IPS-18c (cell line): ENCODE results near the gene FILIP1L.
"Not testable (repeated sequence)": the region's sequence is repeated elsewhere in the genome, so short reads cannot be mapped to it uniquely, and the experiment has no call there.

Experiments used
- H3K4me3 ChIP-seq: 2 replicates; pipeline ENCODE4 v1.7.0; 2013; ENCODE audit warnings: low read depth, mild to moderate bottlenecking, low read length, moderate library complexity; ENCODE audit not compliant: insufficient read depth
- H3K9me3 ChIP-seq: one replicate; pipeline ENCODE4 v1.6.1; 2013; ENCODE audit warnings: mild to moderate bottlenecking, low read length, moderate library complexity; ENCODE audit not compliant: control insufficient read depth, insufficient read depth

Gene FILIP1L

DNA sequence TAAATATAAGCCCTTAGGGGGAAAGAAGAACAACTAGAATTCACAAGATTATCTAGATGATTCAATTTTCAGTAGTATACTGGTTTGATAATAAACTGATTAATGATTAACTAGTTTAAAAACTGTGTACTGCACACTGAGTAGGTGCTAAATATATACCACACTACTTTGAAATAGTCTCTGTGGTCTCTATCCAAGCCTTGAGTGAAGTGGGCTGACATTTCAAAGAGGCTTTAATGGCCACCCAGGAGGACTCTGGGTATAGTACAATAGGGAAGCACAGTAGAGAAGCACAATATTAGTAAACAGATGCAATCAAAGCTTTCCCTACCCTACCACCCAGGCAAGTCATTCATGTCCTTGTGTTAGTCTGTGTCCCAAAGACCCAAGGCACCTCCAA lies 46.7 kb downstream of the FILIP1L start:
- Histone ChIP-seq H3K4me3 (no peak overlapping the region), H3K9me3 (no peaks in the 10 kb centered on the region)

DNA sequence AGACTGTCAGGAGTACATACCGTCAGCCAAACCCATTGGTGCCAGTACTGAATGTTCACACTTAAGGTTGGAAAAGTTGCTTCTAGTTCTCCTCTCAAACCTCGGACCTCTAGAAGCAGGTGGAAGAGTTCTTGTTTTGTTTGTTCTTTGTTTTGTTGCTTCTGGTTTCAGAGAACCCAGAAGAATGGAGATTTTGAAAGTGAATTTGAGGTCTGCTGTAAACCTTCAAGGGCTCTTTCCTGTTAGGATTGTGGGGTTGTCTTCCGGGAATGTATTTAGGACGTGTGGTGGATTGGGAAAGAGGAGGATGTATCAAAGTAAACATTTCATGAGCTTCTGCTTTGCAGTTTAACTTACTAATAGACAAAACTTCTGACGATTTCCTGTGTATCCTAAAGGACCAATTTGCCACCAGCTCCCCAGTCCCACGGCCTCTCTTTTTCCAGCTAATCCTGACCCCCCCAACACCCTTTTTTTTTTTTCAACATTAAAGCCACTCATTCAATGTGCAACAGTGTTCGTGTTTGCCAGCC lies 50.3 kb downstream of the FILIP1L start:
- Histone ChIP-seq H3K9me3 (no peaks in the 10 kb centered on the region), H3K4me3 (no peak overlapping the region)

DNA sequence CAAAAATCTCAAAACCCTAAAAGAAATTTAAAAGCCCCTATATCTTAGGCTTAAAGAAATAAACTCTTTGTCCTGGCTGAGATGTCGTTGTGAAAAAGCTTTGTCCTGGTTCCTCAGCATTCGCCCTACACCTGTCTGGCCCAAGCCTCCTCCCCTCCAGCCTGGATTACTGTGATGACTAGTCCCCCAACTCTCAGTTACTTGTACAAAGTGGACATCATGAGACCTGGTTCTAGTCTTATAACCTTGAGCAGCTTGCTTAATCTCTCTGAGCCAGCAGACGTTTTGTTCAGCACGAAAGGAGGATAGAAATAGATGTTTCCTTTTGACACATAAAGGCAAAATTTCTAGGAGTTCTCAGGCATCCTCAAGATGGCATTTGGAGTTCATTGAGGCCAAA lies 51.6 kb downstream of the FILIP1L start:
- Histone ChIP-seq H3K4me3 (no peak overlapping the region), H3K9me3 (no peaks in the 10 kb centered on the region)

DNA sequence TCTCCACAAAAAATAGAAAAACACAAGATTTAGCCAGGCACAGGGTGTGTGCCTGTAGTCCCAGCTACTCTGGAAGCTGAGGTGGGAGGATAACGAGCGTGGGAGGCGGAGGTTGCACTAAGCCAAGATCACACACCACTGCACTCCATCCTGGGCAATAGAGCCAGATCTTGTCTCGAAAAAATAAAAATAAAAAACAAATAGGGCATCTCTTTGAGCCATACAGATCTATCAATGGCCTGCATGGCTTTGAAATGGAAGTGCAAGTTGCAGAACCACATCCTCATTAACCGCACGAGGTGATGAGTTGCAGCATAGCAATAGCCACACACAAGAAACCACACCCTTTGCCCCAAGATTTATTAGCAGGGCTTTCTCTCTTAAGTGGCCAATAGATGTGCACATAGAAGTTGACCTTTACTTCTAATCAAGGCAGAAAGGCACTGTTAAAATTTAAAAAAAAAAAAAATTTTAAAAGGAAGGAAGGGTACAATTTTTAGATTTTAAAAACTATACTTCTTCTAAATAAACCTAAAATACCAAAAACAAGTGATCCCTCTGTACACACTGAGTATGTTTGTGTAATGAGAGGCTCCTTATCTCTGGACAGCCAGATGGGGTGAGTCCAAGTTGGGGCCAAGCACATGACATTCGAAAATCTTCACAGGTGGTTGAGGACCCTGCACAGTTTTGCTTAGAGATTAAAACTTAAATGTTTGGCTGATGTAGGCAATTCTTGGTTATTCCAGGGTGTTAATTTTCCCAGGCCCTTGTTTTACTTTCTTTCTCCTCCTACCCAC lies 53.4 kb downstream of the FILIP1L start:
- Histone ChIP-seq H3K9me3 (no peaks in the 10 kb centered on the region), H3K4me3 (no peak overlapping the region)

DNA sequence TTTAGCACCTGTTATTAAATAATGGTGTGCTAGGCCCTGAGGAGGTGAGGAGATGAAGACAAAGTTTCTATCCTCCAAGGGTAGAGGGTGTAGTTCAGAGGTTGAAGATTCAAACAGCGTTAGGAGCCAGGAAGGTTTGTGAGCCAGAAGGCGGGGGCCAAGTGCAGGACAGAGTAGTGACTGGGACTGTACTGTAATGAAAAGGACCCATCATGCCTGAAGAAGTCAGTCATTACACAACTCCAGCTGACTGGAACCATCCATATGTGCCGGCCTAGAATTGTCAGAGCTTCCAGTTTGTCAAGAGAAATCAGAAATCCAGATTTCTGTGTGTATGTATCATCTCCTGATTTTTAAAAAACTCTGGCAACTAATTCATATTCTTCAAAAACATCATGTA lies 54.8 kb downstream of the FILIP1L start:
- no peaks in the 10 kb centered on the region for H3K9me3 ChIP-seq
- no peak overlapping the region for H3K4me3 ChIP-seq

DNA sequence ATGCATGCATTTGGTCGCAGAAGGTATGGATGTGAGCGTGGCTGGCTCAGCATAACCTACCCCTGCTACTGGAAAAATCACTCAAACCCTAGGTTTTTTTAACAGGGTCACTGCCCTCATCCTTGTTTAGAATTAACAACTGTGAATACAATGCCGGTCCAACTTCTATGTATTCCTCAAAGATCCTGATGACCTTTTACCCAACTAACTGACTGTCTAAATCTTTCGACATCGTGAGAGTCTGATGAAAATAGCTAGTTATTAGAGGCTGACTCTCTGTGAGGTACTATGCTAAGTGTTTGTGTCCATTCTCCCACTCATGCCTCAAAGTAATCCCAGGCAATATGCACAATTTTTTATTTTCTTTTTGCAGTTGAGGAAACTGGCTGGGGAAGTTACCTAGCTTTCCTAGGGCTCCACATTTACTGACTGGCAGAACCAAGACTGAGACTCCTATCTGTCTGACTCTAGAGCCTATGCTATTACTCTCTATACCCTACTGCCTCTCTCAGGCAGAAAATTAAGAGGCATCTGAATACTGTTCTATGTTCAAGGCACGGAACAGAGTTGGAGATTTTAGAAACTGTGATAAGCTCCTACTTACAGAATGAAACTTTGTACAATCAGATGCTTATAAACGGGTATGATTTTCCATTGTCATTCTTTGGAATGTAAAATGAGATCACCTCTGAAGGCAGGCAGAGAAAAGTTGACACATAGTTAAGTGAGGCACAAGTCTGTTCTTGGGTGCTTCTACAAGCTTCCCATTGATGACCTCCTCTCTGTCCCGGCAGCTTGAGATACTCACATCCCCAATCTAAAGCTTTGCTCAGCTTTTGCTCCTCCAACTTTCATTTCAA lies 56.4 kb downstream of the FILIP1L start:
- no peak overlapping the region for H3K4me3 ChIP-seq
- no peaks in the 10 kb centered on the region for H3K9me3 ChIP-seq

DNA sequence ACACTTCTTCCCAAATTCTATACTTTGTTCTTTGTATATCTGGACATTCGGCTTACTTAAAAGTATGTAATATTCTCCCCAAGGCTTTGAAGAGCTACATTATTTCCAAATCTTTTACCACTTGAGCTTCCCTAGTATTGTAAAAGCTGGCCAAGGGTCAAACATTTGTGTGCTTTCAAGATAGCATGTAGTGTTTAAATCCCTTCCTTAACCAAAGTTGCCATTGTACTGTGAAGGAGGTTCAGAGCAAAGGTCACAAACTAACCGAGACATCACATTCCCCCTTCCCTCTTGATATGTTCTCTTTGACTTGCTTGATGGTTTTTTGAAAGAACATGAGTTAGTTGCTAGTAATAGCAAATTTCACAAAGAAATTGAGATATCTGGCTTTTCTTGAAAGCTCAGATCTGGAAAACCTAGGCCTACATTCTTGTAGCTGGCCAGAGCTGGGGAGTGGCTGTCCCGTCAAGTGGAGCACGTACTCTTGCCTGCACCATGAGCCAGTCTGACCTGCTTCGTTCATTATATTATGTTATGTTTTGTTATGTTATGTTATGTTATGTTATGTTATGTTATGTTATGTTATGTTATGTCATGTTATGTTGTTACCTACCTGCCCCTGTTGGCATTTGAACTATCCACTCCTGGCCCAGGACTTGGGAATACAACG lies 60.2 kb downstream of the FILIP1L start:
- H3K9me3 ChIP-seq, result no peaks in the 10 kb centered on the region
- no peak overlapping the region for H3K4me3 ChIP-seq

DNA sequence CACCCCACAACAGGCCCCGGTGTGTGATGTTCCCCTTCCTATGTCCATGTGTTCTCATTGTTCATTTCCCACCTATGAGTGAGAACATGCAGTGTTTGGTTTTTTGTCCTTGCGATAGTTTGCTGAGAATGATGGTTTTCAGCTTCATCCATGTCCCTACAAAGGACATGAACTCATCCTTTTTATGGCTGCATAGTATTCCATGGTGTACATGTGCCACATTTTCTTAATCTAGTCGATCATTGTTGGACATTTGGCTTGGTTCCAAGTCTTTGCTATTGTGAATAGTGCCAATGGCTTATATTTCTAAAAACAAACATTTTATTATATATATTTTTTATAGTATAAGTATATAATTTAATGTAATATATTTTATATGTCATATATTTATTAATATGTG lies 62.8 kb downstream of the FILIP1L start:
- not testable (repeated sequence) for H3K9me3 ChIP-seq, H3K4me3 ChIP-seq

DNA sequence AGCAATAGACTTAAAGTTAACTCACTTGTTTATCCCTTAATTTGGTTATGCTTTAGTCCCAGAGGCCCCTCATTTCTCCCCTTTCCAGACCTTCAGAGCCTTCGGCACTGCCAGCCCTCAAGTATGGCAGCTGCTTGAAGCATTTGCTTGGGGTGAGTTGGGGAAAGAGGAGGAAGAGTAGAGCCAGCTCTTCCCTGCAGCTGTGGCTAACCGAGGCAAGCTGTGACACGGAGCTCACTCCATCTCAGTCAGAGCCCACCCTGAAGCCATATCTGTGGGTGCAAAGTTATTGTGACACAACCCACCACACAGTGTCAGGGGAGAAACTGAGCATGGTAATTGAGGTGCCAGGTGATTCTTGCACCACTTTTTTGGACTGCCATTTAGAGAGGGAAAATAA lies 66.1 kb downstream of the FILIP1L start:
- H3K9me3 ChIP-seq, result no peaks in the 10 kb centered on the region
- no peak overlapping the region for H3K4me3 ChIP-seq

DNA sequence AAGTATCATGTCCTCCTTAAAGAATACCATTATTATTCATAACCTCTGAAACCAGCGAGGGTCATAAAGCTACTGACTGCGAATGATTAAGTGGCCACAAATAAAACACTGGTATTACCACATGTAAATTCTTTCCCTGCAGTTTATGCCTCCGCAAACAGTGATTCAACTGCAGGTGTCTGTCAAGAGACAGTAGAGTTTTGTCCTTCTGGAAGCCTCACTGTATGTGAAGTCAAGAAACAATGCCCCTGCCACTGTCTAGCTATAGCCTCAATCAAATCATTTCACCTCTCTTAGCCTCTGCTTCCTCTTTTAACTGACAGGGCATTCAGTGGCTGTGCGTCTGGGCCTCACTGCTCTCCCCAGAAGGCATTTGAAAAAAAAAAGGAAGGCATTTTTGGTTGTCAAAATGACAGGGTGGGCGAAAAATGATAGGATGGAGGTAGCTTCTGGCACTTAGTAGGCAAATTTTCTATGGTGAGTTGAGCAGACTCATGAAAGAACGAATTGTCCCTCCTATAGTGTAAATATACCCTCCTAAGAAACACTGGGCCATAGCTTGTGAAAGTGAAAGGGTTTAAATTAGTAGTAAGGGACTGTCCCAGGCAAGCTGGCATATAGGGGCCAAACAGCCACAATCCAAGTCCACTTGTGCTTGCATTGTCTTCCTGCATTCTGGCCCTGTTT lies 66.7 kb downstream of the FILIP1L start:
- H3K4me3 ChIP-seq, result no peak overlapping the region
- H3K9me3 ChIP-seq, result no peaks in the 10 kb centered on the region

DNA sequence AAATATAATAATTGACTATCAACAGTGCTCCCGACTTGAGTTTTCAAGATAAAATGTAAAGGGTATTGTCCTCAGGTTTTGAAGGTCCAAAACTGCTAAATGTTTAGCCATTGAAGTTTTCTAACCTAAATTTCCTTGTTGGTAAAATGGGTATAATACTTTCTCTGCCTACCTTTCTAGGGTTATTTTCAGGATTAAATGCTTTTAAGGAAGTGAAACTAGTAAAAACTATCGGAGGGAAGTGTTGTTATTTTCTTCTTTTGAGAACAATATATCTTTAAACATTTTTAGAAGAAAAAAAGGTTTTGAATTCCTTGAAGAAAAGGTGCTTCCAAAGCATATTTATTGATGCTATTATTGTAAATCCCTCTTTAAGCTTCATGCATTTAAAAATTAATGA lies 67.3 kb downstream of the FILIP1L start:
- Histone ChIP-seq H3K9me3 (no peaks in the 10 kb centered on the region), H3K4me3 (no peak overlapping the region)

DNA sequence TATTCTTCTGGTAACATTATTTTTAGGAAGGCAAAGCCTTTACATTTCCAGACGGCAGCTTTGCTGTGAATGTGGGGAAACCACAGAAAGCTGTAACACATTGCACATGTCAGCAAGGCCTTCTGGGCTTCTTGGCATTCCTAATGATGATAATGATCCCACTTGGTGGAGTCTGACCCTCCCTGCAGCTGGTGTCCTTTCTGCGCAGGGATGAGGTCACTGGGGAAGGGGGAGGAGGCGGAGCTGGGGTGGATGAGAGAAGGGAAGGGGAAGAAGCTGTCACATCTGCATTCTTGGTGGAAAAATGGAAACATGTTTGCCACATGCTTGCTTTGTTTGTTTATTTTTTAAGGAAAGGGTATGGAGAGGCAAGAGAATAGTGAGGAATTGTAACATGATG lies 68.6 kb downstream of the FILIP1L start:
- no peaks in the 10 kb centered on the region for H3K9me3 ChIP-seq
- no peak overlapping the region for H3K4me3 ChIP-seq

DNA sequence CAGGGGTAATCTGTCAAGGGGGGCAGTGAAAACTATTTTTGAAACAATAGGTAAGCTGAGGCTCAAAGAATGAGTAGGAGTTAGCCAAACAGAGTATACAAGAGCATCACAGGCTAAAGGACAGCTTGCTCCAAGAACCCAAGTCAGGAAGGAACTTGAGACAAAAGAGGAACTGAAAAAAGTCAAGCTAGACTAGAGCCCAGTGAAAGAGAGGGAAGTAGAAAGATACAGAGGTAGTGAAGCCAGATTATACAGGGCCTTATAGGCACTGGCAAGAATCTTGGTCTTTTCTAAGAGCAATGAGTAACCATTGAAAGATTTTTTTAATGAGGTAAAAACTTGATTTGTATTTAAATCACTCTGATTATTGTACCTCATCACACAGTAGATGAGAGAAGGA lies 69.9 kb downstream of the FILIP1L start:
- Histone ChIP-seq H3K9me3 (no peaks in the 10 kb centered on the region), H3K4me3 (no peak overlapping the region)

DNA sequence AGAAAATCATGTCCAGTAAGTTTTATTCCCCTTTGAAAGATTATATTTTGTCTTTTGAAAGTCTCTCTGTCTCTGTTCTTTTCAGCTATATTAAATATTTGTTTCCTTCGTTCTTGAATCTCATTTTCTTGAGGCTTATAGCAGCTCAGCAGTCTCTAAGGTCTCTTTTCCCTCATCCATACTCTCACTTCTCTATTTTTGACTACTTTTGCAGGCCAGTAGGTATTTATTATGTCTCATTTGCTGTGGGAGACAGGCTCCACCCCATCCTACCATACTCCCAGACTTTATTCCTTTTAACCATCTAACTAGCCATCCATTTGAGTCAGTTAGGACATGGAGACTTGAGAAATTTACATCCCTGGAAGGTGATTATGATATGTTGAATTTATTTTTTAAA lies 71.0 kb downstream of the FILIP1L start:
- Histone ChIP-seq H3K4me3 (no peak overlapping the region), H3K9me3 (no peaks in the 10 kb centered on the region)

DNA sequence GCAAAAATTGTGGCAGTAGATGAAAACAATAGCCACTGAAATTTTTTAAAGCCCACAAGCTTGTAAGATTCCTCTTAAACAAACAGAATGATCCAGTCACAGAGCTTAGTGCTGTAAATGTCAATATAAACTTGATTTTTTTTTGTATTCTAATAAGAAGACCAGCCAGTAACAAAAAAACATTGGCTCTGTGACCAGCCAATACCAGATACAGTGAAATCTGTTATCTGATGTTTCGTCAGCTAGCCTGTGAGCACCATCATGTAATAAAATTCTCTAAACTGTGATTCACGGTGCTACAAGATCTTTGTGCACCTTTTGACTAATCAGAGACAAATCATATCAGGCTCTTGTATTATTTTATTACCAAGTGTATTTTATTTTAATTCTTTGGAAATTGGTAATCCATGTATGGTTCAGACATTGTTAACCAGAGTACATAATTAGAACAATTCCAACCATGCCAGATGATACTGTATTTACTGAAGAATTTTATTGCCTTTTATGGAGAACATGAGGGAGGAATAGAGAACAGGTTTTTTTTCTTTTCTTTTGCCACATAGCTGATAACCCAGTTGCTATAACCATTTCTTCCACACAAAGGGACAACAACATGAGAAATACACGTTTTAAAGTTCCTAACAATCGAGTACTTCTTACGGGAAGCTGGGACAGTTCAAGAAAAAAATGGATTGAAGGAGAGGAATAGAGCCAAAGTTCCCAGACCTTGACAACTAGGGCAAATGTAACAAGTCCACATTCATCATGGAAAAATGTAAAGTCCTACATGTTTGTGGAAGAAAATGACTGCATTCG lies 71.9 kb downstream of the FILIP1L start:
- H3K4me3 ChIP-seq, result no peak overlapping the region
- H3K9me3 ChIP-seq, result no peaks in the 10 kb centered on the region

DNA sequence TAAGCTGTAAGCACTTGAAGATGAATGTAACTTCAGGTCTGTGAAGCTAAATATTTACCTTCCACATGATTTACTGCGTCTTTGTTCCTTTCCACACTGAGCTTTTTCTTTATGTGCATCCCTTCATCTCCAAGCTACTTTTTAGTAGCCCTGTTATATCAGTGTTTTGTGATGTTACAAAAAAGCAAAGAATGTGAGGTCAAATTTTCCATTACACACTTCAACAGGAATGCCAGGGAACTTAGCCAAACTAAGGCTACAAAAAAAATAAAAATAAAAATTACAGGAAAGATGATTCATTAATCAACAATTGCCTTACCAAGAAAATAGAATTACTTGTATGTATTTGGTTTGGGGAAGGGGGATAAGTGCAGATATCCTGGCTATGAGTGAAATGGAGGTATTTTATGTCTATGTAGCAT lies 73.0 kb downstream of the FILIP1L start:
- no peak overlapping the region for H3K4me3 ChIP-seq

More for the DNA sequence above, 73.0 kb downstream of the FILIP1L start:
- no peaks in the 10 kb centered on the region for H3K9me3 ChIP-seq
